ENCODE results near the gene PTH2. TPM values are rescaled to one million over a fixed set of nuclear protein-coding genes. Genes with fewer than 3 reads are reported as not detected.

PTH2 gene
- total and polyA plus RNA-seq, 2 donors (not counting 3 experiments of a cell fraction or from before 2014, with no cell fraction given) = not detected

DNA sequence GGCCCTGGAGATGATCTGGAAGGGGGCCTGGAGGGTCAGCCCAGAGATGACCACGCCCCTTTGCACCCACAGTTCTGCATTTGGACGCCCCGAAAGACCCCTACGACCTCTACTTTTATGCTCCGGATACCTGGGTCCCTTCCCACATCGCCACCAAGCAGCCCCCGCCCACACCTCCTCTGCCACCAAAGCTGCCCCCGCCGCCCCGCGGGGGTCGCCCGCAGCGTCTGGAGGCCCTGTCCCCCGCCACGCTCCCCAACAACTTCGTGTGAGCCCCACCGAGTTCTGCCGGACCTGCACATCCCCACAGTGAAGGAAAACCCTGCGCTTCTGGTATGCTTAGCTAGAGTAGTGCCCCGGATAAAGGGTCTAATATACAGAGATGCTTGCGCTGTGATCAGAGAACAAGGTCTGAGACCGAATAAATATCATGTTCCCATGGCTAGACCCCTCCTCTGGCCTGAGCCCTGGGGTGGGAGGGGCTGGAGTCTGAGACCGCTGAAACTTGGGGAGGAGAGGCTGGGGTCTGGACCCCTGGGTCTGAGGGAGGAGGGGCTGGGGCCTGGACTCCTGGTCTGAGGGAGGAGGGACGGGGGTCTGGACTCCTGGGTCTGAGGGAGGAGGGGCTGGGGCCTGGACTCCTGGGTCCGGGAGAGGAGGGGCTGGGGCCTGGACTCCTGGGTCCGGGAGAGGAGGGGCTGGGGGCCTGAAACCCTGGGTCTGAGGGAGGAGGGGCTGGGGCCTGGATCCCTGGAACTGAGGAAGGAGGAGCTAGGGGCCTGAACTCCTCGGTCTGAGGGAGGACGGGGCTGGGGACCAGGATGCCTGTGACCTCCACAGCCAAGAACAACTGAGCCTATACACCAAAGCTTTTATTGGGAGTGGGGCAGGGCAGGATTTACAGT is 5.6 kb upstream of the PTH2 start:
- DNase-seq (ENCODE audit: low read depth, low spot score) = no peak
- H3K79me2 ChIP-seq (ENCODE audit: control insufficient read depth, insufficient read depth, low read length) = no peaks in the 10 kb centered on the region
- no peak overlapping the region for H3K27ac ChIP-seq (ENCODE audit: insufficient read depth, low read depth, low read length)
- H3K4me3 ChIP-seq (replicated peaks in 1 of 3; ENCODE audit: insufficient read depth in 1 of 3, low read depth in 1 of 3, low read length in 3 of 3) = no peak overlapping the region
- no peak for FAIRE-seq
- TF ChIP-seq GATA2 (IDR thresholded peaks at IDR 0.05; ENCODE audit: insufficient read depth, insufficient read length, low read depth, low read length) = no peak
- no peak for TF ChIP-seq MAX (IDR thresholded peaks at IDR 0.05; ENCODE audit: insufficient read depth, insufficient read length)
- TF ChIP-seq EZH2 (IDR thresholded peaks at IDR 0.05; ENCODE audit: borderline replicate concordance, low read depth, low read length, severe bottlenecking) = peak; percentile 51
- no peak for TF ChIP-seq FOS (IDR thresholded peaks at IDR 0.05; ENCODE audit: borderline replicate concordance, insufficient read depth, low read length)
- TF ChIP-seq, protein P1, sequence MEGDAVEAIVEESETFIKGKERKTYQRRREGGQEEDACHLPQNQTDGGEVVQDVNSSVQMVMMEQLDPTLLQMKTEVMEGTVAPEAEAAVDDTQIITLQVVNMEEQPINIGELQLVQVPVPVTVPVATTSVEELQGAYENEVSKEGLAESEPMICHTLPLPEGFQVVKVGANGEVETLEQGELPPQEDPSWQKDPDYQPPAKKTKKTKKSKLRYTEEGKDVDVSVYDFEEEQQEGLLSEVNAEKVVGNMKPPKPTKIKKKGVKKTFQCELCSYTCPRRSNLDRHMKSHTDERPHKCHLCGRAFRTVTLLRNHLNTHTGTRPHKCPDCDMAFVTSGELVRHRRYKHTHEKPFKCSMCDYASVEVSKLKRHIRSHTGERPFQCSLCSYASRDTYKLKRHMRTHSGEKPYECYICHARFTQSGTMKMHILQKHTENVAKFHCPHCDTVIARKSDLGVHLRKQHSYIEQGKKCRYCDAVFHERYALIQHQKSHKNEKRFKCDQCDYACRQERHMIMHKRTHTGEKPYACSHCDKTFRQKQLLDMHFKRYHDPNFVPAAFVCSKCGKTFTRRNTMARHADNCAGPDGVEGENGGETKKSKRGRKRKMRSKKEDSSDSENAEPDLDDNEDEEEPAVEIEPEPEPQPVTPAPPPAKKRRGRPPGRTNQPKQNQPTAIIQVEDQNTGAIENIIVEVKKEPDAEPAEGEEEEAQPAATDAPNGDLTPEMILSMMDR (IDR thresholded peaks at IDR 0.05; ENCODE audit: extremely low read depth in 1 of 2, insufficient read depth in 1 of 2, low read depth in 1 of 2, low read length in 2 of 2) = no peak
- ChIA-PET CTCF (no interaction called here), POLR2A (no interaction called here)
- H3K9ac ChIP-seq (replicated peaks; ENCODE audit: extremely low read depth, insufficient read depth, low read length) = no peak overlapping the region
- H3K36me3 ChIP-seq (ENCODE audit: control insufficient read depth in 2 of 2, extremely low read depth in 1 of 2, insufficient read depth in 2 of 2, low read length in 2 of 2) = no peaks in the 10 kb centered on the region
- no TSS peak for BruUV-seq (replicated peaks)
- no peak overlapping the region for H3K4me2 ChIP-seq (ENCODE audit: insufficient read depth, low read length)
- H3K9me1 ChIP-seq (replicated peaks; ENCODE audit: control insufficient read depth, extremely low read depth, insufficient read depth, low read length) = no peaks in the 10 kb centered on the region
- intact Hi-C loops (cut with micrococcal nuclease) = no loop called here
- peaks cover 81 to 82% of the 10 kb centered on the region in 2 experiments for H3K27me3 ChIP-seq (ENCODE audit: control insufficient read depth in 2 of 2, insufficient read depth in 2 of 2, low read length in 2 of 2)
- no peaks in the 10 kb centered on the region for H3K9me3 ChIP-seq (replicated peaks; ENCODE audit: control insufficient read depth, insufficient read depth, low read length)
- no peak overlapping the region for H2AFZ ChIP-seq (ENCODE audit: low read depth, low read length)
- dilution Hi-C loops (cut with MboI; ENCODE audit: extremely low pct_ligation_motif_present, low sequenced_read_pairs) = no loop called here
- H3K4me1 ChIP-seq (ENCODE audit: control insufficient read depth, extremely low read depth, insufficient read depth, low read length) = no peaks in the 10 kb centered on the region
- H4K20me1 ChIP-seq (replicated peaks; ENCODE audit: control insufficient read depth, extremely low read depth, insufficient read depth, low read length) = no peaks in the 10 kb centered on the region
